Hepatocyte (in vitro differentiated cells): Measurements from ENCODE around the gene SARDH. TPM values are rescaled to one million over a fixed set of nuclear protein-coding genes. Genes with fewer than 3 reads are reported as not detected.

Experiments used
- DNase-seq: peaks from one replicate; pipeline ENCODE4 v3.0.0-alpha.2; 2016; ENCODE audit warnings: low spot score
- H2AFZ ChIP-seq: fragments of 200-600 bp; sonication (generic); 2 replicates; pipeline ENCODE4 v1.6.0; 2016; ENCODE audit warnings: antibody characterized with exemption, mild to moderate bottlenecking
- H3K27ac ChIP-seq: fragments of 200-600 bp; sonication (generic); 2 replicates; pipeline ENCODE4 v1.5.1; 2016; ENCODE audit warnings: mild to moderate bottlenecking
- H3K27me3 ChIP-seq: fragments of 200-600 bp; sonication (generic); 2 replicates; pipeline ENCODE4 v1.6.1; 2016
- H3K36me3 ChIP-seq: fragments of 200-600 bp; sonication (generic); replicated peaks from 2 replicates; pipeline ENCODE4 v1.5.1; 2016; ENCODE audit warnings: low read depth; ENCODE audit not compliant: insufficient read depth
- H3K4me1 ChIP-seq: fragments of 200-600 bp; sonication (generic); 2 replicates; pipeline ENCODE4 v1.5.1; 2016; ENCODE audit warnings: mild to moderate bottlenecking, moderate library complexity; ENCODE audit not compliant: insufficient read depth
- H3K4me2 ChIP-seq: fragments of 200-600 bp; sonication (generic); 2 replicates; pipeline ENCODE4 v1.6.0; 2016
- H3K4me3 ChIP-seq: fragments of 200-600 bp; sonication (generic); 2 replicates; pipeline ENCODE4 v1.5.1; 2016; ENCODE audit warnings: mild to moderate bottlenecking
- H3K79me2 ChIP-seq: fragments of 200-600 bp; sonication (generic); 2 replicates; pipeline ENCODE4 v1.6.0; 2017; ENCODE audit warnings: mild to moderate bottlenecking
- H3K9me2 ChIP-seq: fragments of 200-600 bp; sonication (generic); replicated peaks from 2 replicates; pipeline ENCODE4 v1.6.0; 2017; ENCODE audit warnings: mild to moderate bottlenecking; ENCODE audit not compliant: insufficient read depth
- H3K9me3 ChIP-seq: fragments of 200-600 bp; sonication (generic); 2 replicates; pipeline ENCODE4 v1.5.1; 2016; ENCODE audit warnings: low read depth, mild to moderate bottlenecking
- H4K20me1 ChIP-seq: fragments of 200-600 bp; sonication (generic); 2 replicates; pipeline ENCODE4 v1.6.0; 2016; ENCODE audit warnings: mild to moderate bottlenecking; ENCODE audit not compliant: insufficient read depth, poor library complexity, severe bottlenecking
- EZH2 ChIP-seq: fragments of 200-600 bp; sonication (generic); IDR thresholded peaks from 2 replicates; pipeline ENCODE4 v1.6.1; 2016; ENCODE audit warnings: antibody characterized with exemption, mild to moderate bottlenecking, borderline replicate concordance
- EZH2phosphoT487 ChIP-seq: fragments of 200-600 bp; sonication (generic); IDR thresholded peaks from one replicate; pipeline ENCODE4 v1.6.1; 2018; ENCODE audit warnings: antibody characterized with exemption, mild to moderate bottlenecking, low read depth, moderate library complexity; ENCODE audit not compliant: unreplicated experiment, severe bottlenecking
- whole genome bisulfite sequencing: methylation state at CpG from one replicate; pipeline ENCODE4 v1.1.6; 2016; ENCODE audit warnings: low lambda C conversion rate; ENCODE audit errors: missing lambda C conversion rate; 5-methylcytosine and 5-hydroxymethylcytosine counted together
- polyA plus RNA-seq: library from polyadenylated mRNA; unstranded; fragments of >200 nt; fragmentation: Nextera tagmentation; extraction: Ambion mirVana; gene quantifications from 2 replicates; pipeline ENCODE4 v1.2.1, GENCODE V29; 2016
- total RNA-seq: library from RNA; depleted of rRNA; stranded (reverse); fragments of >200 nt; gene quantifications from 2 replicates; pipeline ENCODE4 v1.2.3, GENCODE V29; 2014
- TF ChIP-seq, protein P1 (sequence below): fragments of 200-600 bp; sonication (generic); IDR thresholded peaks from 2 replicates; pipeline ENCODE4 v1.5.1; 2016; ENCODE audit warnings: antibody characterized with exemption, mild to moderate bottlenecking; ENCODE audit not compliant: poor library complexity

The SARDH gene
- total and polyA plus RNA-seq, 2 experiments from 2014 or later, result 7.5 to 9.8 TPM

DNA sequence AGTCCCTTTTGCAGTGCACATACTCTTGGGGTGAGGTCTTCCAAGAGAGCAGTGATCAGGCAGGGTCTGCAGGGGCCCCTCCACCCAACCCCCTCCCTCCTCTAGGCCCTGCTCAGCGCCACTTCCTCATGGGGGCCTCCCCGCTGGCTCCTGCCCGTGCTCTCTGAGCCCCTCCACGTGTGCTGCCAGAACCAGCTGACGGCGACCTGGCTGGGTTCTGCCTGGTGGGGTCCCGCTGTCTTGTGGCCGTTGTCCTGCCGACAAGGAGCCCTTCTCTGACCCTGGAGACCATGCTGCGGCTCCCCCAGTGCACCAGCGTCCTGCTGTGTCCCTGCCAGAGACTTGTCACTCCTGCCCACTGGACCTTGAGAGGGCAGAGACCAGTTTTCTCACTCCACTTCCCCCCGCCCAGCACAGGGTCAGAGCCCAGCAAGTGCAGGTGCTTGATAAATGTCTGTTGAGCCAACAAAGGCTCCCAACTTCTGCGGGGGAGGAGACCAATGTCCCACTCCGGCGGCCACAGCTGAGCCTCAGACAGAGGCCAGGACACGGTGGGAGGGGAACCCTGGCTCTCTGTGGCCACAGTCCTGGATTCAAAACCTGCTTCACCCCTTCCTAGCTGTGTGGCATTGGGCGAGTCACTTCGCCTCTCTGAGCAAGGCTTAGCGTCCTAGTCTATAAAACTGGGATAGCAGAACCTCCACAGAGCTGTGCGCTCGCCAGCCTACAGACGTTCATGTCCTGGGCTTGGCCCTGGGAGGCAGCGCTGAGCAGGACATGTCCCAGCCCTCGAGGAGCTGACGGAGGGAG lies 24.8 kb downstream of the SARDH start:
- no peak for DNase-seq
- 75% methylated on average over 25 of the region's 25 CpGs for WGBS
- Histone ChIP-seq H3K79me2 (no peaks in the 10 kb centered on the region), H3K9me2 (no peaks in the 10 kb centered on the region), H4K20me1 (no peaks in the 10 kb centered on the region), H2AFZ (no peak overlapping the region), H3K9me3 (no peaks in the 10 kb centered on the region), H3K4me1 (peaks cover 43% of the 10 kb centered on the region), H3K4me2 (no peak overlapping the region), H3K27me3 (no peaks in the 10 kb centered on the region), H3K27ac (peak overlapping the region; percentile 95), H3K4me3 (no peak overlapping the region), H3K36me3 (no peaks in the 10 kb centered on the region)
- no peak for TF ChIP-seq EZH2phosphoT487
- TF ChIP-seq EZH2, result no peak
- TF ChIP-seq, protein P1, sequence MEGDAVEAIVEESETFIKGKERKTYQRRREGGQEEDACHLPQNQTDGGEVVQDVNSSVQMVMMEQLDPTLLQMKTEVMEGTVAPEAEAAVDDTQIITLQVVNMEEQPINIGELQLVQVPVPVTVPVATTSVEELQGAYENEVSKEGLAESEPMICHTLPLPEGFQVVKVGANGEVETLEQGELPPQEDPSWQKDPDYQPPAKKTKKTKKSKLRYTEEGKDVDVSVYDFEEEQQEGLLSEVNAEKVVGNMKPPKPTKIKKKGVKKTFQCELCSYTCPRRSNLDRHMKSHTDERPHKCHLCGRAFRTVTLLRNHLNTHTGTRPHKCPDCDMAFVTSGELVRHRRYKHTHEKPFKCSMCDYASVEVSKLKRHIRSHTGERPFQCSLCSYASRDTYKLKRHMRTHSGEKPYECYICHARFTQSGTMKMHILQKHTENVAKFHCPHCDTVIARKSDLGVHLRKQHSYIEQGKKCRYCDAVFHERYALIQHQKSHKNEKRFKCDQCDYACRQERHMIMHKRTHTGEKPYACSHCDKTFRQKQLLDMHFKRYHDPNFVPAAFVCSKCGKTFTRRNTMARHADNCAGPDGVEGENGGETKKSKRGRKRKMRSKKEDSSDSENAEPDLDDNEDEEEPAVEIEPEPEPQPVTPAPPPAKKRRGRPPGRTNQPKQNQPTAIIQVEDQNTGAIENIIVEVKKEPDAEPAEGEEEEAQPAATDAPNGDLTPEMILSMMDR, result no peak

- 93% methylated on average over 22 of the region's 22 CpGs for WGBS
- no peak overlapping the region for H3K27ac ChIP-seq
- H3K4me2 ChIP-seq, result no peak overlapping the region
- H3K27me3 ChIP-seq, result no peaks in the 10 kb centered on the region
- H3K4me3 ChIP-seq, result no peak overlapping the region
- H4K20me1 ChIP-seq, result no peaks in the 10 kb centered on the region
- H2AFZ ChIP-seq, result no peak overlapping the region
- H3K9me2 ChIP-seq, result no peaks in the 10 kb centered on the region
- H3K79me2 ChIP-seq, result no peaks in the 10 kb centered on the region
- DNase-seq, result no peak
- H3K4me1 ChIP-seq, result peaks cover 46% of the 10 kb centered on the region
- H3K36me3 ChIP-seq, result no peaks in the 10 kb centered on the region
- no peaks in the 10 kb centered on the region for H3K9me3 ChIP-seq
- TF ChIP-seq, protein P1, result no peak
- TF ChIP-seq EZH2, result no peak
- no peak for TF ChIP-seq EZH2phosphoT487
Measured at GRCh38 chr9:133712221-133713100, 25.7 kb downstream of the SARDH start.

- 84% methylated on average over 32 of the region's 32 CpGs for WGBS
- H3K4me2 ChIP-seq, result no peak overlapping the region
- H2AFZ ChIP-seq, result no peak overlapping the region
- no peaks in the 10 kb centered on the region for H3K9me2 ChIP-seq
- H3K4me3 ChIP-seq, result no peak overlapping the region
- peak overlapping the region; percentile 23 for H3K27ac ChIP-seq
- H3K27me3 ChIP-seq, result no peaks in the 10 kb centered on the region
- no peaks in the 10 kb centered on the region for H3K79me2 ChIP-seq
- no peak for DNase-seq
- H4K20me1 ChIP-seq, result no peaks in the 10 kb centered on the region
- no peaks in the 10 kb centered on the region for H3K9me3 ChIP-seq
- peaks cover 48% of the 10 kb centered on the region for H3K4me1 ChIP-seq
- TF ChIP-seq EZH2 (no peak), EZH2phosphoT487 (no peak)
- TF ChIP-seq, protein P1, result no peak
- no peaks in the 10 kb centered on the region for H3K36me3 ChIP-seq
Measured at GRCh38 chr9:133711428-133712220, 26.5 kb downstream of the SARDH start.
